ENCODE data around the gene AGAP1. TPM values are rescaled to one million over a fixed set of nuclear protein-coding genes. Genes with fewer than 3 reads are reported as not detected.

Gene AGAP1
- total and polyA plus RNA-seq, 4 donors = 2.0 to 8.5 (median 5.4) TPM

DNA sequence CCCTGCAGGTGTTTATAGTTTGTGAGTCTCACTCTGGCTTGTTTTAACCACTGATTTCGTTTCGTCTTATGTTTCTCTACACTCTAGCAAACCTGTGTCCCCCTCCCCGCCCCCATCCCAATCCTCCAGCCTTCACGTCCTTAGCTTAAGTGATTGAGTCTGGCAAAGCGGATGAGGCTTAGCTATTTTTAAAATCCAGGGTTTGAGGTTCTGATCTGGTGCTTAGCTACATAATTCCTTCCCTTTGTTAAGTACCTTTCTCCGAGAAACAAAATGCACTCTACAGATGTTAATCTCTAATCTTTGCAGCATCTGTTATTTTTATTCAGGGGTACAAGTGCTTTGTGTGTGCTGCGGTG, 7.8 kb downstream of the AGAP1 start:
- Histone ChIP-seq H3K9ac (ENCODE audit: low read depth in 1 of 2, low read length in 2 of 2) (no peak overlapping the region), H3K4me3 (ENCODE audit: low read depth in 1 of 3, low read length in 3 of 3) (no peak overlapping the region), H3K4me1 (ENCODE audit: control insufficient read depth in 4 of 4, insufficient read depth in 4 of 4, low read length in 3 of 4) (peaks cover 7 to 21% (median 17%) of the 10 kb centered on the region in 4 donors), H3K27ac (ENCODE audit: low read depth in 1 of 2, low read length in 2 of 2) (no peak overlapping the region), H3K9me3 (ENCODE audit: control insufficient read depth in 4 of 4, low read length in 3 of 4) (no peaks in the 10 kb centered on the region), H3K27me3 (ENCODE audit: control insufficient read depth in 4 of 4, insufficient read depth in 4 of 4, low read length in 3 of 4) (no peaks in the 10 kb centered on the region), H3K36me3 (ENCODE audit: control insufficient read depth in 4 of 4, insufficient read depth in 3 of 4, low read depth in 1 of 4, low read length in 3 of 4) (no peaks in the 10 kb centered on the region)
- WGBS = 74% methylated on average over 7 of the region's 7 CpGs
- no peak for DNase-seq (ENCODE audit: low spot score)
- TF ChIP-seq FOXA2 (IDR thresholded peaks at IDR 0.05) = no peak
- TF ChIP-seq RXRA (IDR thresholded peaks at IDR 0.05) = no peak
- no peak for TF ChIP-seq HNF4A (conservative IDR thresholded peaks at IDR 0.05)
- TF ChIP-seq, protein P1, sequence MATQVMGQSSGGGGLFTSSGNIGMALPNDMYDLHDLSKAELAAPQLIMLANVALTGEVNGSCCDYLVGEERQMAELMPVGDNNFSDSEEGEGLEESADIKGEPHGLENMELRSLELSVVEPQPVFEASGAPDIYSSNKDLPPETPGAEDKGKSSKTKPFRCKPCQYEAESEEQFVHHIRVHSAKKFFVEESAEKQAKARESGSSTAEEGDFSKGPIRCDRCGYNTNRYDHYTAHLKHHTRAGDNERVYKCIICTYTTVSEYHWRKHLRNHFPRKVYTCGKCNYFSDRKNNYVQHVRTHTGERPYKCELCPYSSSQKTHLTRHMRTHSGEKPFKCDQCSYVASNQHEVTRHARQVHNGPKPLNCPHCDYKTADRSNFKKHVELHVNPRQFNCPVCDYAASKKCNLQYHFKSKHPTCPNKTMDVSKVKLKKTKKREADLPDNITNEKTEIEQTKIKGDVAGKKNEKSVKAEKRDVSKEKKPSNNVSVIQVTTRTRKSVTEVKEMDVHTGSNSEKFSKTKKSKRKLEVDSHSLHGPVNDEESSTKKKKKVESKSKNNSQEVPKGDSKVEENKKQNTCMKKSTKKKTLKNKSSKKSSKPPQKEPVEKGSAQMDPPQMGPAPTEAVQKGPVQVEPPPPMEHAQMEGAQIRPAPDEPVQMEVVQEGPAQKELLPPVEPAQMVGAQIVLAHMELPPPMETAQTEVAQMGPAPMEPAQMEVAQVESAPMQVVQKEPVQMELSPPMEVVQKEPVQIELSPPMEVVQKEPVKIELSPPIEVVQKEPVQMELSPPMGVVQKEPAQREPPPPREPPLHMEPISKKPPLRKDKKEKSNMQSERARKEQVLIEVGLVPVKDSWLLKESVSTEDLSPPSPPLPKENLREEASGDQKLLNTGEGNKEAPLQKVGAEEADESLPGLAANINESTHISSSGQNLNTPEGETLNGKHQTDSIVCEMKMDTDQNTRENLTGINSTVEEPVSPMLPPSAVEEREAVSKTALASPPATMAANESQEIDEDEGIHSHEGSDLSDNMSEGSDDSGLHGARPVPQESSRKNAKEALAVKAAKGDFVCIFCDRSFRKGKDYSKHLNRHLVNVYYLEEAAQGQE (IDR thresholded peaks at IDR 0.05) = no peak
- TF ChIP-seq, protein P2, sequence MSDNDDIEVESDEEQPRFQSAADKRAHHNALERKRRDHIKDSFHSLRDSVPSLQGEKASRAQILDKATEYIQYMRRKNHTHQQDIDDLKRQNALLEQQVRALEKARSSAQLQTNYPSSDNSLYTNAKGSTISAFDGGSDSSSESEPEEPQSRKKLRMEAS (IDR thresholded peaks at IDR 0.05) = no peak
- TF ChIP-seq, protein P3, sequence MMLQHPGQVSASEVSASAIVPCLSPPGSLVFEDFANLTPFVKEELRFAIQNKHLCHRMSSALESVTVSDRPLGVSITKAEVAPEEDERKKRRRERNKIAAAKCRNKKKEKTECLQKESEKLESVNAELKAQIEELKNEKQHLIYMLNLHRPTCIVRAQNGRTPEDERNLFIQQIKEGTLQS (IDR thresholded peaks at IDR 0.05) = no peak
- no peak for TF ChIP-seq SP1 (IDR thresholded peaks at IDR 0.05)
- no peak for TF ChIP-seq RAD21 (IDR thresholded peaks at IDR 0.05)
- TF ChIP-seq, protein P4, sequence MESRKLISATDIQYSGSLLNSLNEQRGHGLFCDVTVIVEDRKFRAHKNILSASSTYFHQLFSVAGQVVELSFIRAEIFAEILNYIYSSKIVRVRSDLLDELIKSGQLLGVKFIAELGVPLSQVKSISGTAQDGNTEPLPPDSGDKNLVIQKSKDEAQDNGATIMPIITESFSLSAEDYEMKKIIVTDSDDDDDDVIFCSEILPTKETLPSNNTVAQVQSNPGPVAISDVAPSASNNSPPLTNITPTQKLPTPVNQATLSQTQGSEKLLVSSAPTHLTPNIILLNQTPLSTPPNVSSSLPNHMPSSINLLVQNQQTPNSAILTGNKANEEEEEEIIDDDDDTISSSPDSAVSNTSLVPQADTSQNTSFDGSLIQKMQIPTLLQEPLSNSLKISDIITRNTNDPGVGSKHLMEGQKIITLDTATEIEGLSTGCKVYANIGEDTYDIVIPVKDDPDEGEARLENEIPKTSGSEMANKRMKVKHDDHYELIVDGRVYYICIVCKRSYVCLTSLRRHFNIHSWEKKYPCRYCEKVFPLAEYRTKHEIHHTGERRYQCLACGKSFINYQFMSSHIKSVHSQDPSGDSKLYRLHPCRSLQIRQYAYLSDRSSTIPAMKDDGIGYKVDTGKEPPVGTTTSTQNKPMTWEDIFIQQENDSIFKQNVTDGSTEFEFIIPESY (IDR thresholded peaks at IDR 0.05) = no peak
- no peak for TF ChIP-seq FOXA1 (IDR thresholded peaks at IDR 0.05)
- no peak for TF ChIP-seq GABPA (IDR thresholded peaks at IDR 0.05 in 1 of 2, conservative IDR thresholded peaks at IDR 0.05 in 1 of 2)
- TF ChIP-seq YY1 (IDR thresholded peaks at IDR 0.05) = no peak
- no peak for TF ChIP-seq EGR1 (IDR thresholded peaks at IDR 0.05; ENCODE audit: low read depth in 2 of 2)
- no peak for TF ChIP-seq JUND (IDR thresholded peaks at IDR 0.05)

DNA sequence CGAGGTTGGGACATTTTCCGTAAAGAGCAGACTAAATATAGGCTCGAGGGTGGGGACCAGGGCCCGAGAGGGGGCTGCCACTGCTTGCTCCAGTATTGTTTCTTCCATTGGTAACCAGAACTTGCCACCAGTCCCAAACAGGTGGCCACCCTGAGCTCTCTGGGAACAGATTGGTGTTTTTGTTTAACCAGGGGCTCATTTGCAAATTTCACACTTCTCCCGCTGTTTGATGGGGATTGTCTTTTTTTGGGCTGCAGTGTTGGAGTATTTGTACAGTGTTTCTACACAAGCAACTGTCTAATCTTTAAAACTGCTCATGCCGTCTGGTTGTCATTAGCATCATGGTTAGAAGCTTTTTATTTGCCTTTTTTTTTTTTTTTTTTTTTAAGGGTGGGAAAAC, 8.5 kb downstream of the AGAP1 start:
- Histone ChIP-seq H3K9ac (ENCODE audit: low read depth in 1 of 2, low read length in 2 of 2) (no peak overlapping the region), H3K4me3 (ENCODE audit: low read depth in 1 of 3, low read length in 3 of 3) (no peak overlapping the region), H3K27ac (ENCODE audit: low read depth in 1 of 2, low read length in 2 of 2) (no peak overlapping the region), H3K4me1 (ENCODE audit: control insufficient read depth in 4 of 4, insufficient read depth in 4 of 4, low read length in 3 of 4) (peaks cover 7 to 21% (median 17%) of the 10 kb centered on the region in 4 donors), H3K27me3 (ENCODE audit: control insufficient read depth in 4 of 4, insufficient read depth in 4 of 4, low read length in 3 of 4) (no peaks in the 10 kb centered on the region), H3K36me3 (ENCODE audit: control insufficient read depth in 4 of 4, insufficient read depth in 3 of 4, low read depth in 1 of 4, low read length in 3 of 4) (no peaks in the 10 kb centered on the region), H3K9me3 (ENCODE audit: control insufficient read depth in 4 of 4, low read length in 3 of 4) (no peaks in the 10 kb centered on the region)
- WGBS = 83% methylated on average over 6 of the region's 6 CpGs
- TF ChIP-seq JUND (IDR thresholded peaks at IDR 0.05) (no peak), GABPA (IDR thresholded peaks at IDR 0.05 in 1 of 2, conservative IDR thresholded peaks at IDR 0.05 in 1 of 2) (no peak), HNF4A (conservative IDR thresholded peaks at IDR 0.05) (no peak)
- TF ChIP-seq, protein P3 (IDR thresholded peaks at IDR 0.05) = no peak
- DNase-seq (ENCODE audit: low spot score) = no peak

Measured in liver (tissue), 9 donors.